ENCODE data around the gene PLSCR5.
A peak's percentile ranks its signal among the peaks of the same experiment; 100 is the strongest.

The PLSCR5 gene

GRCh38 chr3:146554151-146554760, 50.9 kb downstream of the PLSCR5 start:
- Histone ChIP-seq H4K20me1 (ENCODE audit: insufficient read depth) (no peaks in the 10 kb centered on the region), H3K4me3 (IDR thresholded peaks at IDR 0.05; ENCODE audit: insufficient read depth, low read depth, low read length) (no peak overlapping the region), H3K36me3 (ENCODE audit: insufficient read depth) (no peaks in the 10 kb centered on the region), H3K27ac (peak overlapping the region; percentile 19), H3K79me2 (ENCODE audit: insufficient read depth, low read depth) (no peaks in the 10 kb centered on the region), H3K4me1 (ENCODE audit: low read depth, poor library complexity, severe bottlenecking) (peaks cover 75% of the 10 kb centered on the region), H3K27me3 (ENCODE audit: insufficient read depth, low read depth) (no peaks in the 10 kb centered on the region), H3K9ac (no peak overlapping the region), H3K4me2 (peak overlapping the region; percentile 47), H2AFZ (ENCODE audit: low read depth) (no peak overlapping the region; the same call in 1 of the 2 replicates)
- TF ChIP-seq, protein P1, sequence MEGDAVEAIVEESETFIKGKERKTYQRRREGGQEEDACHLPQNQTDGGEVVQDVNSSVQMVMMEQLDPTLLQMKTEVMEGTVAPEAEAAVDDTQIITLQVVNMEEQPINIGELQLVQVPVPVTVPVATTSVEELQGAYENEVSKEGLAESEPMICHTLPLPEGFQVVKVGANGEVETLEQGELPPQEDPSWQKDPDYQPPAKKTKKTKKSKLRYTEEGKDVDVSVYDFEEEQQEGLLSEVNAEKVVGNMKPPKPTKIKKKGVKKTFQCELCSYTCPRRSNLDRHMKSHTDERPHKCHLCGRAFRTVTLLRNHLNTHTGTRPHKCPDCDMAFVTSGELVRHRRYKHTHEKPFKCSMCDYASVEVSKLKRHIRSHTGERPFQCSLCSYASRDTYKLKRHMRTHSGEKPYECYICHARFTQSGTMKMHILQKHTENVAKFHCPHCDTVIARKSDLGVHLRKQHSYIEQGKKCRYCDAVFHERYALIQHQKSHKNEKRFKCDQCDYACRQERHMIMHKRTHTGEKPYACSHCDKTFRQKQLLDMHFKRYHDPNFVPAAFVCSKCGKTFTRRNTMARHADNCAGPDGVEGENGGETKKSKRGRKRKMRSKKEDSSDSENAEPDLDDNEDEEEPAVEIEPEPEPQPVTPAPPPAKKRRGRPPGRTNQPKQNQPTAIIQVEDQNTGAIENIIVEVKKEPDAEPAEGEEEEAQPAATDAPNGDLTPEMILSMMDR (conservative IDR thresholded peaks at IDR 0.05; ENCODE audit: low read depth, low read length): no peak

- no peaks in the 10 kb centered on the region for H4K20me1 ChIP-seq (ENCODE audit: insufficient read depth)
- TF ChIP-seq, protein P1 (conservative IDR thresholded peaks at IDR 0.05; ENCODE audit: low read depth, low read length): no peak
- no peaks in the 10 kb centered on the region for H3K36me3 ChIP-seq (ENCODE audit: insufficient read depth)
- no peaks in the 10 kb centered on the region for H3K79me2 ChIP-seq (ENCODE audit: insufficient read depth, low read depth)
- H3K4me3 ChIP-seq (IDR thresholded peaks at IDR 0.05; ENCODE audit: insufficient read depth, low read depth, low read length): no peak overlapping the region
- no peak overlapping the region for H3K27ac ChIP-seq
- no peaks in the 10 kb centered on the region for H3K27me3 ChIP-seq (ENCODE audit: insufficient read depth, low read depth)
- H3K4me1 ChIP-seq (ENCODE audit: low read depth, poor library complexity, severe bottlenecking): peaks cover 99% of the 10 kb centered on the region
- no peak overlapping the region for H2AFZ ChIP-seq (ENCODE audit: low read depth)
- peak overlapping the region; percentile 73 for H3K4me2 ChIP-seq
- H3K9ac ChIP-seq: no peak overlapping the region
Observed at GRCh38 chr3:146550743-146551510, 54.2 kb downstream of the PLSCR5 start.

DNA sequence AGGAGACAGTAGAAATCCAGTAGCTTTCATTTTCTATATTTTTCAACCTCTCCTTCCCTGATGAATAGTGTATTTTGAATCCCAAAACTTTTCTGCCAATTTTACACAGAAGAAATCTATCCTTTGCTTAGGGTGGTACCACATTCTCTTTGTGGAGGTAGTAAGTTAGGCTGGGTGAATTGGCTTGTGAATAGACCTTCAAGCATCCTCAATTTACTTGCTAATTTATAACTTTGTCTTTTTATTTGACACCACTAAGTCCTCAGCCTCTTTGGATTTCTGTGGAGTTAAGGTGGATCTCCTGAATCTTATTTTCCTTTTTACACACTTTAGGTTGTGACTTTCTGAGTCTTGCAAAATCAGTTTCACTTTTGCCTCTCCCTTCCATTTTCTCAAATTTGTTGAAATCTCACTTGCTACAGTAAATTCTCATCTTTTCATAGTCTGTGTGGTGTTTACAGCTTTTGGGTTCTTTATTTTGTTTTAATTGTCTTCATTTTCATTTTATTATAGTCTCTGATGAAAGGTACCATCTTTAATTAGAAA, 55.0 kb downstream of the PLSCR5 start:
- peaks cover 100% of the 10 kb centered on the region for H3K4me1 ChIP-seq (ENCODE audit: low read depth, poor library complexity, severe bottlenecking)
- H3K79me2 ChIP-seq (ENCODE audit: insufficient read depth, low read depth): no peaks in the 10 kb centered on the region
- no peak overlapping the region for H3K4me3 ChIP-seq (IDR thresholded peaks at IDR 0.05; ENCODE audit: insufficient read depth, low read depth, low read length)
- no peaks in the 10 kb centered on the region for H4K20me1 ChIP-seq (ENCODE audit: insufficient read depth)
- no peaks in the 10 kb centered on the region for H3K27me3 ChIP-seq (ENCODE audit: insufficient read depth, low read depth)
- H3K4me2 ChIP-seq: peak overlapping the region; percentile 73
- TF ChIP-seq, protein P1 (conservative IDR thresholded peaks at IDR 0.05; ENCODE audit: low read depth, low read length): no peak
- no peak overlapping the region for H3K9ac ChIP-seq
- H2AFZ ChIP-seq (ENCODE audit: low read depth): 0 out of 2 replicates have a peak overlapping the region, but pooled peaks have one; percentile 13
- no peak overlapping the region for H3K27ac ChIP-seq
- H3K36me3 ChIP-seq (ENCODE audit: insufficient read depth): no peaks in the 10 kb centered on the region

DNA sequence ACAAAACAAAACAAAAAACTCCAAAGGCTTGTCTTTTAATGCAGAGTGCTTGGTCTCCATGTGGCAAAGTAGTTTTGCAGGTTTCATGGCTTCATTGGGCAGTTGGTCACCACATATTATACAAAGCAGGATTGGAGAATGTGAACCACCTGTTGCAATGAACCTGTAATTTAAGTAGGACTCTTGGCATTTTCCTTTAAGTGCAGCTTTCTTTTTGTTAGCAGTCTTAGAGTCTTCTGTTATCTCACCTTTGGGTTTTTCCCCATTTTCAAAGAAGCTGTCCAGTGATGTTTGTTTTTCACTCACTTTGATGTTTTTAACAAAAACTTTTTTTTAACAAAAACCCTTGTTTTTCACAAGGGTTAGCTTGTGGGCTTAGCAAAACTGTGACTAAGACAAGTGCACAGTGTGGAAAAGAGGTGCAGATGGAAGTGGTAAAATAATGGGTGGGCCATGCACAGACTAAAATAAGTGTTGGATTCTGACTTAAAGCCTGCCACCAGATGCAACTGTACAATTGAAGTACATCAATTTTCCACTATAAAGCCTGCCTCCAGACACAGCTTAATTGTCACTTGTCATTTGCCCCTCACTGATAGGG, 57.8 kb downstream of the PLSCR5 start:
- Histone ChIP-seq H2AFZ (ENCODE audit: low read depth) (peak overlapping the region; percentile 27; the same call in 1 of the 2 replicates), H3K4me3 (IDR thresholded peaks at IDR 0.05; ENCODE audit: insufficient read depth, low read depth, low read length) (no peak overlapping the region), H3K9ac (0 out of 2 replicates have a peak overlapping the region, but pooled peaks have one; percentile 17), H3K36me3 (ENCODE audit: insufficient read depth) (no peaks in the 10 kb centered on the region), H4K20me1 (ENCODE audit: insufficient read depth) (no peaks in the 10 kb centered on the region), H3K4me1 (ENCODE audit: low read depth, poor library complexity, severe bottlenecking) (peaks cover 84% of the 10 kb centered on the region), H3K4me2 (peak overlapping the region; percentile 70), H3K27ac (peak overlapping the region; percentile 56), H3K27me3 (ENCODE audit: insufficient read depth, low read depth) (no peaks in the 10 kb centered on the region), H3K79me2 (ENCODE audit: insufficient read depth, low read depth) (peaks cover 23% of the 10 kb centered on the region)
- TF ChIP-seq, protein P1 (conservative IDR thresholded peaks at IDR 0.05; ENCODE audit: low read depth, low read length): no peak
